ENCODE results near the gene ATRAID. TPM values are rescaled to one million over a fixed set of nuclear protein-coding genes. Genes with fewer than 3 reads are reported as not detected.

The ATRAID gene
- total RNA-seq, 4 donors from 2014 or later: 107 to 210 (median 124) TPM

DNA sequence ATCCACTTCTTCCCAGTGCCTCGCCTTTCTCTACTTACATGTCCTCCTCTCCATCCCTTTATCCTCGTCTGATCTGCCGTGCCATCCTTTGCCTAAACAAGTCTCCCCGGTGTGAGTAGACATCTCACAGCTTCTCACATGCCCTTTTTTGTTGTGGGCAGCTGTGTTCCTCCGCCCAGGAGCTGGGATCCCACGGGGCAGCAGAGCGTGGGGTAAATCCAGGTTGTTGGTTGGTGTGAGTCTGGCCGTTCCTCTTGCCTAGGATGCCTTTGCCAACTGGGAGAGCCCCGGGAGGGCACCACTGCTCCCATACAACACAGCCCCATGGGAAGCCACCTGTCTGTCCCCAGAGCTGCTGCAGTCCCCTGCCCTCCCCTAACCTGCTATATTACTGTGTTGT, 28.6 kb downstream of the ATRAID start:
- no peaks in the 10 kb centered on the region for H3K9me3 ChIP-seq
- WGBS, 2 donors: 90 to 91% methylated on average over 9 of the region's 9 CpGs
- no peak for TF ChIP-seq POLR2A (IDR thresholded peaks at IDR 0.05)
- H3K27me3 ChIP-seq: no peaks in the 10 kb centered on the region
- peaks cover 6 to 93% (median 43%) of the 10 kb centered on the region in 3 donors for H3K36me3 ChIP-seq
- no peak overlapping the region for H3K27ac ChIP-seq
- H3K4me1 ChIP-seq: no peaks in the 10 kb centered on the region
- no peak overlapping the region for H3K4me3 ChIP-seq
- no peak for DNase-seq (ENCODE audit: low spot score in 2 of 2)

GRCh38 chr2:27241761-27242613, 30.1 kb downstream of the ATRAID start:
- no peak overlapping the region for H3K27ac ChIP-seq
- no peaks in the 10 kb centered on the region for H3K9me3 ChIP-seq
- DNase-seq (ENCODE audit: low spot score in 2 of 2): no peak
- H3K27me3 ChIP-seq: no peaks in the 10 kb centered on the region
- no peak overlapping the region for H3K4me3 ChIP-seq
- WGBS, 2 donors: 80 to 84% methylated on average over 23 to 24 of the region's 24 CpGs
- TF ChIP-seq, protein P1, sequence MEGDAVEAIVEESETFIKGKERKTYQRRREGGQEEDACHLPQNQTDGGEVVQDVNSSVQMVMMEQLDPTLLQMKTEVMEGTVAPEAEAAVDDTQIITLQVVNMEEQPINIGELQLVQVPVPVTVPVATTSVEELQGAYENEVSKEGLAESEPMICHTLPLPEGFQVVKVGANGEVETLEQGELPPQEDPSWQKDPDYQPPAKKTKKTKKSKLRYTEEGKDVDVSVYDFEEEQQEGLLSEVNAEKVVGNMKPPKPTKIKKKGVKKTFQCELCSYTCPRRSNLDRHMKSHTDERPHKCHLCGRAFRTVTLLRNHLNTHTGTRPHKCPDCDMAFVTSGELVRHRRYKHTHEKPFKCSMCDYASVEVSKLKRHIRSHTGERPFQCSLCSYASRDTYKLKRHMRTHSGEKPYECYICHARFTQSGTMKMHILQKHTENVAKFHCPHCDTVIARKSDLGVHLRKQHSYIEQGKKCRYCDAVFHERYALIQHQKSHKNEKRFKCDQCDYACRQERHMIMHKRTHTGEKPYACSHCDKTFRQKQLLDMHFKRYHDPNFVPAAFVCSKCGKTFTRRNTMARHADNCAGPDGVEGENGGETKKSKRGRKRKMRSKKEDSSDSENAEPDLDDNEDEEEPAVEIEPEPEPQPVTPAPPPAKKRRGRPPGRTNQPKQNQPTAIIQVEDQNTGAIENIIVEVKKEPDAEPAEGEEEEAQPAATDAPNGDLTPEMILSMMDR (IDR thresholded peaks at IDR 0.05): no peak
- no peak for TF ChIP-seq EP300 (IDR thresholded peaks at IDR 0.05)
- TF ChIP-seq POLR2A (IDR thresholded peaks at IDR 0.05): no peak
- no peaks in the 10 kb centered on the region for H3K4me1 ChIP-seq
- peaks cover 6 to 77% (median 35%) of the 10 kb centered on the region in 3 donors for H3K36me3 ChIP-seq

DNA sequence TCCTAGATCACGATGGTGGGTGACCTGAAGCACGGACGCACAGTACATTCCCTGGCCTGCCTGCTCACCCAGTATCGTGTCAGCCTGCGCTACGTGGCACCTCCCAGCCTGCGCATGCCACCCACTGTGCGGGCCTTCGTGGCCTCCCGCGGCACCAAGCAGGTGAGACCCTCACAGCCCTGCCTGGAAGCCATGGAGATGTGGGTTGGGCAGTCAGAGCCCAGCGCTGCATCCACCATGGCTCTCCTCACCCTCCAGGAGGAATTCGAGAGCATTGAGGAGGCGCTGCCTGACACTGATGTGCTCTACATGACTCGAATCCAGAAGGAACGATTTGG, 30.7 kb downstream of the ATRAID start:
- H3K9me3 ChIP-seq: no peaks in the 10 kb centered on the region
- WGBS, 2 donors: 95 to 97% methylated on average over 16 of the region's 16 CpGs
- peaks cover 6 to 71% (median 29%) of the 10 kb centered on the region in 3 donors for H3K36me3 ChIP-seq
- no peaks in the 10 kb centered on the region for H3K27me3 ChIP-seq
- H3K4me3 ChIP-seq: no peak overlapping the region
- TF ChIP-seq EP300 (IDR thresholded peaks at IDR 0.05) (no peak), POLR2A (IDR thresholded peaks at IDR 0.05) (no peak)
- H3K4me1 ChIP-seq: no peaks in the 10 kb centered on the region
- H3K27ac ChIP-seq: no peak overlapping the region
- DNase-seq (ENCODE audit: low spot score in 2 of 2): no peak

- DNase-seq (ENCODE audit: low spot score in 2 of 2): no peak
- H3K4me3 ChIP-seq: no peak overlapping the region
- no peaks in the 10 kb centered on the region for H3K4me1 ChIP-seq
- no peaks in the 10 kb centered on the region for H3K27me3 ChIP-seq
- H3K9me3 ChIP-seq: no peaks in the 10 kb centered on the region
- WGBS, 2 donors: 77 to 85% methylated on average over 19 of the region's 19 CpGs
- H3K36me3 ChIP-seq: peaks cover 6 to 62% (median 19%) of the 10 kb centered on the region in 3 donors
- TF ChIP-seq EP300 (IDR thresholded peaks at IDR 0.05): no peak
- TF ChIP-seq POLR2A (IDR thresholded peaks at IDR 0.05): no peak
- TF ChIP-seq, protein P1 (IDR thresholded peaks at IDR 0.05): no peak
- H3K27ac ChIP-seq: no peak overlapping the region
These were observed 31.7 kb downstream of the ATRAID start for GRCh38 chr2:27243391-27244130.

GRCh38 chr2:27245116-27245515, 33.3 kb downstream of the ATRAID start:
- peaks cover 0 to 1% (median 0%) of the 10 kb centered on the region in 4 donors for H3K4me1 ChIP-seq
- 69 to 70% methylated on average over 10 of the region's 10 CpGs for WGBS, 2 donors
- peaks cover 0 to 6% of the 10 kb centered on the region in 2 donors for H3K27me3 ChIP-seq
- H3K9me3 ChIP-seq: no peaks in the 10 kb centered on the region
- no peak for TF ChIP-seq POLR2A (IDR thresholded peaks at IDR 0.05)
- no peak overlapping the region for H3K4me3 ChIP-seq
- H3K27ac ChIP-seq: no peak overlapping the region
- DNase-seq (ENCODE audit: low spot score in 2 of 2): no peak
- peaks cover 3 to 46% (median 11%) of the 10 kb centered on the region in 3 donors for H3K36me3 ChIP-seq

DNA sequence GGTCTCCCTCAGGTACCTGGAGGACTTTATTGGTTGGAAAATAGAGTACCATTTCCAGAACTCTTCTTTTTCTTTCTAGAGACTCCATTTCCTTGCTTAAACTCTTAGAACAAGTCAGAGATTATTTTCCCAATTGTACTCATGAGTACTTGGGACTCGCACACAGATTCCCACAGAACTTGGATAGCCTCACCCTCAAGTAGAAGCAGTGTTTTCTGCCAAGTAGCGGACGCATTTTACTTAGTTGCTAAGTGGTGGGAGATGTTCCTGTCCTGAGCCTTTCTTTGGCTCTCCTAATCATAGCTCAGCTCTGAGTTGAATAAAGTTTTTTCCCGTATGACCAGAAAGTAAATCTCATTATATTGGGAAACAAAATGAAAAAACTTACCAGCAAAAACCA, 33.8 kb downstream of the ATRAID start:
- no peak overlapping the region for H3K4me3 ChIP-seq
- no peak for DNase-seq (ENCODE audit: low spot score in 2 of 2)
- 66 to 81% methylated on average over 4 of the region's 4 CpGs for WGBS, 2 donors
- peaks cover 3 to 41% (median 8%) of the 10 kb centered on the region in 3 donors for H3K36me3 ChIP-seq
- peaks cover 0 to 11% of the 10 kb centered on the region in 2 donors for H3K27me3 ChIP-seq
- no peak for TF ChIP-seq POLR2A (IDR thresholded peaks at IDR 0.05)
- no peak for TF ChIP-seq EP300 (IDR thresholded peaks at IDR 0.05)
- TF ChIP-seq, protein P1 (IDR thresholded peaks at IDR 0.05): no peak
- H3K4me1 ChIP-seq: peaks cover 0 to 6% (median 0%) of the 10 kb centered on the region in 4 donors
- no peak overlapping the region for H3K27ac ChIP-seq
- H3K9me3 ChIP-seq: no peaks in the 10 kb centered on the region
